HepG2 (cell line): ENCODE data around the gene GRIN3A. TPM values are rescaled to one million over a fixed set of nuclear protein-coding genes. Genes with fewer than 3 reads are reported as not detected.

Experiments
- ATAC-seq: fragments of 200-7000 bp; cut with Tn5 transposase; 3 replicates; pipeline ENCODE4 v1.9.1; 2020; ENCODE audit warnings: mild to moderate bottlenecking, moderate library complexity
- BruUV-seq: library from RNA; stranded (reverse); fragments of 400-500 nt; replicated peaks from 2 replicates; lab custom pipeline; 2021; lab: Mats Ljungman, UMichigan
- CTCF ChIA-PET: fragments of 300-600 bp; formaldehyde crosslinking; extraction: SDS; loops from one replicate; lab custom pipeline; 2021; ENCODE audit warnings: low total read pairs, inconsistent platforms, low intra/inter-chr PET ratio; lab: Yijun Ruan, JAX
- POLR2A ChIA-PET: fragments of 350-600 bp; sonication (Branson Sonifier 250); formaldehyde crosslinking; loops from one replicate; lab custom pipeline; 2020; ENCODE audit warnings: antibody characterized with exemption, inconsistent platforms; lab: Yijun Ruan, JAX
- DNase-seq: peaks from one replicate; pipeline ENCODE4 v3.0.0-alpha.2; 2015; ENCODE audit warnings: low spot score
- FAIRE-seq: peaks from 3 replicates; lab custom pipeline; 2011; peaks lifted over from hg19 to GRCh38; lab: Jason Lieb, UNC
- H2AFZ ChIP-seq: one replicate; pipeline ENCODE4 v1.6.1; 2011; ENCODE audit warnings: low read length, inconsistent platforms
- H3K27ac ChIP-seq: fragments of 300-600 bp; 3 replicates; pipeline ENCODE4 v1.8.0; 2011; ENCODE audit warnings: mixed run types, mild to moderate bottlenecking, mixed read lengths, low read length, inconsistent platforms; ENCODE audit not compliant: insufficient read depth; ENCODE audit errors: extremely low read length
- H3K27me3 ChIP-seq, 2 experiments: fragments of 200-600 bp in 1 of 2; 2 replicates in 1 of 2; 3 replicates in 1 of 2; pipeline versions ENCODE4 v1.6.0 to v1.8.0; 2011; ENCODE audit warnings: low read length in 2 of 2, mild to moderate bottlenecking in 2 of 2, moderate library complexity in 2 of 2, inconsistent platforms in 1 of 2; ENCODE audit not compliant: insufficient read depth in 2 of 2, control insufficient read depth in 1 of 2
- H3K36me3 ChIP-seq, 2 experiments: fragments of 200-600 bp in 1 of 2; replicated peaks in 1 of 2; 2 replicates in 1 of 2; 3 replicates in 1 of 2; pipeline versions ENCODE4 v1.5.1 to v1.8.0; 2011; ENCODE audit warnings: low read length in 2 of 2, inconsistent platforms in 1 of 2; ENCODE audit not compliant: insufficient read depth in 2 of 2, control insufficient read depth in 1 of 2
- H3K4me1 ChIP-seq: 2 replicates; pipeline ENCODE4 v1.5.1; 2012; ENCODE audit warnings: low read length, inconsistent platforms; ENCODE audit not compliant: insufficient read depth
- H3K4me2 ChIP-seq: 2 replicates; pipeline ENCODE4 v1.6.0; 2011; ENCODE audit warnings: low read depth, low read length, inconsistent platforms
- H3K4me3 ChIP-seq, 3 experiments: fragments of 200-600 bp in 1 of 3; sonication (generic), shearing (Covaris generic) in 1 of 3; replicated peaks in 1 of 3; 2 replicates each; pipeline ENCODE4 v1.5.1; 2011 to 2016; ENCODE audit warnings: low read length in 3 of 3, inconsistent platforms in 2 of 3, low read depth in 2 of 3, mild to moderate bottlenecking in 2 of 3, control low read depth in 1 of 3, mixed read lengths in 1 of 3; ENCODE audit not compliant: insufficient read depth in 1 of 3
- H3K79me2 ChIP-seq: one replicate; pipeline ENCODE4 v1.6.1; 2011; ENCODE audit warnings: low read length, inconsistent platforms; ENCODE audit not compliant: insufficient read depth
- H3K9ac ChIP-seq: 2 replicates; pipeline ENCODE4 v1.6.0; 2011; ENCODE audit warnings: mild to moderate bottlenecking, low read depth, low read length, inconsistent platforms; ENCODE audit not compliant: insufficient read depth
- H3K9me3 ChIP-seq: 2 replicates; pipeline ENCODE4 v1.5.1; 2012; ENCODE audit warnings: mild to moderate bottlenecking, low read length
- H4K20me1 ChIP-seq: 2 replicates; pipeline ENCODE4 v1.6.0; 2011; ENCODE audit warnings: inconsistent platforms, mild to moderate bottlenecking, low read length, moderate library complexity; ENCODE audit not compliant: insufficient read depth
- BHLHE40 ChIP-seq: IDR thresholded peaks from 2 replicates; pipeline ENCODE4 v1.6.1; 2011; ENCODE audit warnings: low read length, improper control_type of control experiment
- HOMEZ ChIP-seq: IDR thresholded peaks from 2 replicates; pipeline ENCODE4 v1.6.1; 2016; ENCODE audit warnings: low read depth
- NFIC ChIP-seq: IDR thresholded peaks from 2 replicates; pipeline ENCODE4 v1.6.1; 2012; ENCODE audit warnings: mild to moderate bottlenecking, low read length, inconsistent platforms
- ONECUT2 ChIP-seq: sonication (generic); formaldehyde crosslinking; IDR thresholded peaks from 2 replicates; pipeline ENCODE4 v1.4.0; 2020; ENCODE audit warnings: missing genetic modification reagents
- RFX3 ChIP-seq: IDR thresholded peaks from 2 replicates; pipeline ENCODE4 v1.6.1; 2016; ENCODE audit warnings: missing biosample characterization, missing genetic modification reagents
- TAF15 ChIP-seq: fragments of 200-400 bp; formaldehyde crosslinking; IDR thresholded peaks from one replicate; pipeline ENCODE4 v1.6.1; 2018; ENCODE audit warnings: mild to moderate bottlenecking, low read depth, low read length; ENCODE audit not compliant: poor library complexity, severe bottlenecking
- TEAD2 ChIP-seq: sonication (generic); formaldehyde crosslinking; IDR thresholded peaks from 2 replicates; pipeline ENCODE4 v1.9.0; 2021; ENCODE audit warnings: missing genetic modification reagents
- ZNF451 ChIP-seq: sonication (generic); formaldehyde crosslinking; IDR thresholded peaks from 2 replicates; pipeline ENCODE4 v1.5.0; 2020; ENCODE audit warnings: mild to moderate bottlenecking, missing genetic modification reagents
- ZNF770 ChIP-seq: sonication (generic); formaldehyde crosslinking; IDR thresholded peaks from 2 replicates; pipeline ENCODE4 v1.5.0; 2020; ENCODE audit warnings: mild to moderate bottlenecking, missing genetic modification reagents
- ZNF782 ChIP-seq: sonication (generic); formaldehyde crosslinking; IDR thresholded peaks from 2 replicates; pipeline ENCODE4 v1.4.0; 2020; ENCODE audit warnings: missing genetic modification reagents, mild to moderate bottlenecking, borderline replicate concordance
- WGBS: methylation state at CpG from one replicate; pipeline ENCODE4 v1.1.6; 2017; ENCODE audit warnings: low lambda C conversion rate; 5-methylcytosine and 5-hydroxymethylcytosine counted together
- in situ Hi-C: cut with HindIII; loops from 2 replicates; pipeline ENCODE4 v1.10.0; 2017; ENCODE audit warnings: low pct_unique_long_range_greater_than_20kb; ENCODE audit not compliant: extremely low pct_ligation_motif_present
- intact Hi-C: fragments of 100-400 bp; cut with micrococcal nuclease; formaldehyde crosslinking; loops from one replicate; pipeline ENCODE4 v1.10.0; 2022; ENCODE audit not compliant: unreplicated experiment
- polyA plus RNA-seq, 8 experiments: library from polyadenylated mRNA; depleted of rRNA in 3 of 8; stranded (reverse) in 7 of 8; unstranded in 1 of 8; fragments of >200 nt; fragmentation: Illumina TruSeq in 4 of 8; extraction: Trizol in 4 of 8; gene quantifications; 2 replicates each; pipeline versions ENCODE4 v1.2.1 to v1.2.3, GENCODE V29; 2011 to 2016; ENCODE audit warnings: low read depth in 4 of 8, missing spikeins in 1 of 8, mixed read lengths in 1 of 8; ENCODE audit not compliant: insufficient read depth in 1 of 8
- total RNA-seq, 5 experiments: library from RNA; depleted of rRNA; stranded (reverse); fragments of >200 nt; fragmentation: Illumina TruSeq; extraction: Trizol; gene quantifications; 2 replicates each; pipeline ENCODE4 v1.2.3, GENCODE V29; 2016; ENCODE audit warnings: low read depth in 1 of 5

The GRIN3A gene
- total and polyA plus RNA-seq, 2 of the 13 experiments (the other 11 are each of a cell fraction or from before 2014, with no cell fraction given) = not detected

GRCh38 chr9:101664453-101664852 lies 74.0 kb downstream of the GRIN3A start:
- Histone ChIP-seq H3K27ac (no peak overlapping the region), H3K27me3 (no peaks in the 10 kb centered on the region), H3K9ac (no peak overlapping the region)
- POLR2A ChIA-PET = no interaction called here
- no peak for ATAC-seq
- BruUV-seq = no TSS peak
- TF ChIP-seq BHLHE40 (no peak), ONECUT2 (CRISPR knock-in tag) (no peak), HOMEZ (CRISPR knock-in tag) (no peak), RFX3 (CRISPR knock-in tag) (no peak), NFIC (no peak), TAF15 (no peak), ZNF782 (no peak), ZNF770 (no peak), TEAD2 (CRISPR knock-in tag) (no peak), ZNF451 (no peak)
- TF ChIP-seq, all 625 proteins: peak for 0
- WGBS = 1% methylated on average over 2 of the region's 2 CpGs
- H3K4me2 ChIP-seq = no peak overlapping the region
- H3K36me3 ChIP-seq = no peaks in the 10 kb centered on the region
- no peaks in the 10 kb centered on the region for H3K9me3 ChIP-seq
- CTCF ChIA-PET = no interaction called here
- H2AFZ ChIP-seq = no peak overlapping the region
- intact Hi-C loops (no loop called here), in situ Hi-C loops (no loop called here)
- H4K20me1 ChIP-seq = 0 out of 2 replicates have a peak, but pooled peaks cover 2% of the 10 kb centered on the region
- DNase-seq (no peak), FAIRE-seq (no peak)
- no peak overlapping the region for H3K4me3 ChIP-seq
- H3K79me2 ChIP-seq = no peaks in the 10 kb centered on the region
- no peaks in the 10 kb centered on the region for H3K4me1 ChIP-seq
